Activated CD4-positive, alpha-beta memory T cell treated with anti-CD3 and anti-CD28 coated beads for 36 hours (primary cell): ENCODE data around the gene TSPAN5. TPM values are rescaled to one million over a fixed set of nuclear protein-coding genes. Genes with fewer than 3 reads are reported as not detected.

Experiments
- CTCF ChIA-PET: fragments of 350-600 bp; sonication (Branson Sonifier 250); formaldehyde crosslinking; loops from one replicate; lab custom pipeline; 2021; ENCODE audit warnings: antibody characterized with exemption, inconsistent platforms; lab: Charles Lee
- POLR2A ChIA-PET: fragments of 350-600 bp; sonication (Branson Sonifier 250); formaldehyde crosslinking; loops from one replicate; lab custom pipeline; 2021; ENCODE audit warnings: antibody characterized with exemption; lab: Charles Lee
- DNase-seq: peaks from one replicate; pipeline ENCODE4 v3.0.0-alpha.2; 2020
- H3K27ac Mint-ChIP-seq: one replicate; pipeline ENCODE4 v1.8.0; 2021; ENCODE audit warnings: mixed read lengths
- H3K27me3 Mint-ChIP-seq: one replicate; pipeline ENCODE4 v1.8.0; 2021; ENCODE audit warnings: mixed read lengths
- H3K36me3 Mint-ChIP-seq: one replicate; pipeline ENCODE4 v1.8.0; 2021; ENCODE audit warnings: mixed read lengths
- H3K4me1 Mint-ChIP-seq: one replicate; pipeline ENCODE4 v1.8.0; 2021; ENCODE audit warnings: low read depth, mixed read lengths
- H3K4me3 Mint-ChIP-seq: one replicate; pipeline ENCODE4 v1.8.0; 2021; ENCODE audit warnings: mild to moderate bottlenecking, mixed read lengths
- H3K9me3 Mint-ChIP-seq: one replicate; pipeline ENCODE4 v1.8.0; 2021; ENCODE audit warnings: mixed read lengths
- intact Hi-C: fragments of 100-400 bp; cut with micrococcal nuclease; formaldehyde crosslinking; loops from one replicate; pipeline ENCODE4 v1.15.1; 2023
- total RNA-seq, 2 experiments: library from RNA; stranded (reverse); gene quantifications; one replicate each; pipeline ENCODE4 v1.2.3, GENCODE V29; 2021

Gene TSPAN5
- total RNA-seq, 2 experiments from 2014 or later, result 19.2 to 20.4 TPM

DNA sequence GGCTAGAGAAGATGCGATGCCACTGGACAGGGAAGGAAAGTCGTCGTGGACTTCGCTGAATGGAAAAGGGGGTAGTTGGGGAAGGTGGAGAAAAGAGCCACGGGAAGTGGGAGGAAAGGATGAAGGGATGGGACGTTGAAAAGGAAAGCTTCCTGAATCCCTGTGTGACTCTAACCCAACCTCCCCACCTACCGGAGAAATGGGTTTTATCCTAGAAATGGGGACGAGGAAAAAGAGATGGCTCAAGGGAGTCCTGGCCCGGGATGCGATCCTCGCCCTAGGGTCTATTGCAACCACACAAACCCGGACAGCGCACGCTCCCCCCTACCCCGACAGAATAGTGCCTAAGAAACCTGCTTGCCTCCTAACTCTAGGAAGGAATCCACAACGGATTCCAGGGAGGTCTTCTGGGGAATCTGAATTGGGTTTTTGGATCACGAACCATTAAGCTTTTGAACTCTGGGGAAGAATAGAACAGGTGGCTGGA is 738 bp upstream of the TSPAN5 start:
- Mint-ChIP-seq H3K9me3 (no peaks in the 10 kb centered on the region), H3K4me3 (peak overlapping the region; percentile 81), H3K36me3 (peaks cover 4% of the 10 kb centered on the region), H3K4me1 (peaks cover 77% of the 10 kb centered on the region), H3K27ac (peak overlapping the region; percentile 64), H3K27me3 (no peaks in the 10 kb centered on the region)
- intact Hi-C loops, result loop anchor here (2.0 to 10.0 kb wide), 4 partner anchors 192 to 1286 kb away; partner anchors contain the start of genes DNAJB14, STPG2 and TRMT10A
- ChIA-PET POLR2A (interaction anchor here (0.6 to 3.6 kb wide), 8 partner anchors 20 to 398 kb away, joined by 3 to 20 read pairs (median 4); partner anchors contain the start of gene EIF4E), CTCF (interaction anchor here (1.4 to 3.3 kb wide), 4 partner anchors 11 to 397 kb away, joined by 4 to 20 read pairs (median 6); no protein-coding TSS in a partner anchor)
- no peak for DNase-seq

DNA sequence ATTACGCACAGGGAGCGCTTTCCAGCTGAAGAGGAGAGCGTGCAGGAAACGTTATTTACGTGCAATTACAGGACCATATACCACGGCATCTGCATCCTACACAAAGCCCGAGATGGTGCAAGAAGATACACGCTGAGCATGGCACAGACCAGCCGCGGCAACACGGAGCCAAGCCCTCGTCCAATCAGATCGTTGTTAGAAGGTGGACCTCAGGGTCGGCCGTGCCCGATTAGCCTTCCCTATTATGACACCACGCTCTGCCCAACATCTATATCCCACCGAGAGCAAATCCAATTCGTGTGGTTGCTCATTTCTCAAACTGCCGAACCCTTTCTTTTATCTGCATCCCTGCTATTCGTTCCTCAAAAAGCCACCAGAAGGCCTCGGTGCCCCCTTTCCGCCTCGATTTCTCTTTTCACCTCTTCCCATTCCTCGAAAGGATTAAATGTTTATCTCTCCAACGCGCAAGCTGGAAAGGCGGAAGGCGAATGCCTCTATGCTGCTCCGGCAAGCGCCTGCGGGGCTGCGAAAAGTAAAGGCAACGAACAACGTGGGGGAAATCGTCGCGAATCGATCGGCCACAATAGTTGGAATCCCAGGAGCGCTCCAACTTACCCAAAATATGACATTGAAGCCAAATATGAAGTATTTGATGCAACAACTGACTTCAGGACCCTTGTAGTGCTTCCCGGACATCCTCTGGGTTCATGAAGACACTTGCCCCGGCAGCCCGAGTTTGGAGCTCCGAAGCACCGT is 702 bp downstream of the TSPAN5 start:
- POLR2A ChIA-PET, result interaction anchor here (0.7 to 3.6 kb wide), 11 partner anchors 16 to 397 kb away, joined by 3 to 20 read pairs (median 4); partner anchors contain the start of genes EIF4E and METAP1
- peaks cover 5% of the 10 kb centered on the region for H3K36me3 Mint-ChIP-seq
- no peaks in the 10 kb centered on the region for H3K27me3 Mint-ChIP-seq
- DNase-seq, result peak; percentile 60
- intact Hi-C loops, result loop anchor here (1.0 to 10.0 kb wide), 6 partner anchors 53 to 1287 kb away; partner anchors contain the start of genes DNAJB14, STPG2 and TRMT10A
- H3K9me3 Mint-ChIP-seq, result no peaks in the 10 kb centered on the region
- peaks cover 77% of the 10 kb centered on the region for H3K4me1 Mint-ChIP-seq
- H3K4me3 Mint-ChIP-seq, result peak overlapping the region; percentile 87
- CTCF ChIA-PET, result interaction anchor here (0.6 to 3.3 kb wide), 10 partner anchors 10 to 545 kb away, joined by 3 to 20 read pairs (median 4); no protein-coding TSS in a partner anchor
- H3K27ac Mint-ChIP-seq, result peak overlapping the region; percentile 79

DNA sequence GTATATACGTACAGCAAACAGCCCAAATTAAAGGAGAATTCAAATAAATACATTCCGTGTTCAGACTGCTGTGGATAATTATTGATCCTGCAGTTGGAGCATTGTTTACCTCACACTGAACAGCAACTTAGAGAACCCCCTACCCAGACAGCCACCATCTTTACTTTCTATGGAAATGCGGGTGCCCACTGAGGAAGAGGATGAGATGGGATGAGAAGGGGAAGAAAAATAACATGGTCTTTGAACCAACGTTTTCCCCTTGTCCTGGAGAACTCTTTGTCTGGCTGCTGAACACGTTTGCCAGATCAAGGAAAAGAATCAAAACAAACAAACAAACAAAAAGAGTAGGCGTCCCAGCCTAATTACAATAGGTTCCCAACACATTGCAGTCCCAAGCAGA is 1.5 kb downstream of the TSPAN5 start:
- ChIA-PET CTCF (interaction anchor here (0.6 to 2.1 kb wide), 2 partner anchors 9 to 544 kb away, joined by 3 to 6 read pairs; no protein-coding TSS in a partner anchor), POLR2A (interaction anchor here (1.9 to 3.6 kb wide), 3 partner anchors 32 to 272 kb away, joined by 12 to 20 read pairs (median 17); partner anchors contain the start of gene EIF4E)
- Mint-ChIP-seq H3K4me3 (peak overlapping the region; percentile 87), H3K4me1 (peaks cover 74% of the 10 kb centered on the region), H3K27me3 (no peaks in the 10 kb centered on the region), H3K27ac (no peak overlapping the region), H3K36me3 (peaks cover 5% of the 10 kb centered on the region), H3K9me3 (no peaks in the 10 kb centered on the region)
- DNase-seq, result no peak
- intact Hi-C loops, result loop anchor here (5.0 to 10.0 kb wide), 3 partner anchors 515 to 1288 kb away; partner anchors contain the start of genes DNAJB14, STPG2 and TRMT10A

DNA sequence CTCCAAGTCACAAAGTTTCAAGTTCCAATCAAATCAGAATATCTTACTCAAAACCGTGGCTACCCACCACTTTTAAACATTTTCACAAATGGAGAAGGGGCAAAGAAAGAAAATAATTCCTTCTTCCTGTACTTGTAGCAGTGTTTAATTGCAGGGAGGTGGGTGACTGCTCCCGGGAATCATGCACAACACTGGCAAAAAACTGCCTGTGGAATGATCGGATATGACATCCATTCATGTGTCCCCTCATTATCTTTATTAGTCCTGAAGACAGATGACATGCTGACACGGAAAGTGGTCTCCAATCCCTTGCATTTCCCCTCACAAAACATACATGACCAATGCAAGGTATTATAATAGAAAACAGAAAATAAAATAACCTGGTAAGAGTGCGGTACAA is 2.0 kb downstream of the TSPAN5 start:
- H3K36me3 Mint-ChIP-seq, result peaks cover 5% of the 10 kb centered on the region
- ChIA-PET POLR2A (interaction anchor here (0.6 to 1.9 kb wide), 2 partner anchors 56 to 174 kb away, joined by 6 to 7 read pairs; no protein-coding TSS in a partner anchor), CTCF (interaction anchor here (1.0 kb wide), 1 partner anchor 55 kb away, joined by 3 read pairs; no protein-coding TSS in a partner anchor)
- peak overlapping the region; percentile 87 for H3K4me3 Mint-ChIP-seq
- peaks cover 70% of the 10 kb centered on the region for H3K4me1 Mint-ChIP-seq
- no peak overlapping the region for H3K27ac Mint-ChIP-seq
- intact Hi-C loops, result loop anchor here (5.0 to 10.0 kb wide), 3 partner anchors 514 to 1288 kb away; partner anchors contain the start of genes DNAJB14, STPG2 and TRMT10A
- DNase-seq, result no peak
- no peaks in the 10 kb centered on the region for H3K27me3 Mint-ChIP-seq
- H3K9me3 Mint-ChIP-seq, result no peaks in the 10 kb centered on the region

DNA sequence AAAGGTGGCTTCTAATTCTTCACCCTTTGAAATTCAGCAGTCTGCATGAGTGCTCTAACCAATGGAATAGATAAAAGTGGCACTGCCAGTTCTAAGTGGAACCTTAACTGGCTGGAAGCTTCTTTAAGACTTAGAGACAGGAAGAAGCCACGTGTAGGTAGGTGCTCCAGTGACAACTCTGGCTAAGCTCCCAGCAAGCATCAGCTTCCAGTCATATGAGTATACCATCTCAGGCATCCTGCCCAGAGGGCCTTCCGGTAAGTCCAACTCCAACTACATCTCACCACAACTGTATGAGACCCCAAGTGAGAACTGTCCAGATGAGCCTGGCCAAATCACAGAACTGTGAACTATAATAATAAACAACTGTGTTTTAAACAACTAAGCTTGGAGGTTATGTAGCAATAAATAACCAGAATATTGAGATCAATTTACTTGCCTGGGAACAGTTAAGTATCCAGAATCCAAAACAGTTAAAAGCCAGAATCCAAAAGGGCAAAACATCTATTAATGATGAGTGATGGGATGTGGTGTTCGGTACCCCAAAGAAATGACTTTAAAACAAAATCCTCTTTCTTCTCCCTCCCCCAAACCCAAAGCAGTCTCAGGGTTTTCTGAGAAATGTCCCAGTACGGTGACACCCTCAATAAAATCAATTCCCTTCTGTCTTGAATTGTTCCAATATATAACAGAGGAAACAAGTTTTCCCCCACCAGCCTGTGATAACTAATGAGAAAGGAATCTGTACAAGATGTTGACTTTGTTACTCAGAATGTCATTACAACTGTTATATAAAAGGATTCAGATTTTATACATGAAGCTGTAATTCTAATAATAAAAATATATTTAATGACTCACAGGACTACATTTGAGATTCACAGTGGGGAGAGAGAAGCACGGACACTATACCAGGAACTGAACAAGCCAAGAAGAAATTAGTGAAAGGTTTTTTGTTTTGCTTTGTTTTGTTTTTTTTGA is 4.2 kb downstream of the TSPAN5 start:
- POLR2A ChIA-PET, result no interaction called here

DNA sequence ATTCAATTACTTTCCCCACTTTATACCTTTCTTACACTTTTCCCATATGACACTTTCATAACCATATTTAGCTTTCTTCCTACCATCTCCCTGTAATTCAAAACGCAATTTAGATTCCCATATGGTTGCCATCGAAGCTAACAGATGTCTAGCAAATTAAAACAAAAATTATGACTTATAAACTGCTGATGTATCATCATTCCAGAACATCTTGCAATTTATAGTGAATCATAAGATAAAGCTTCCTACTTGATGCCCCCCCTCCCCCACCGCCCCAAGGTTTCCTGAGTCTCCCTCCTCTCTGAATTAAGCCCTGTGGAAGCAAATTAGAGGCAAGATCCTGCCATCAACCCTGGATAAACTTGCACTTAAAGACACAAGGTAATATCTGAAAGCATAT is 5.4 kb downstream of the TSPAN5 start:
- intact Hi-C loops, result loop anchor here (10.0 kb wide), 1 partner anchor 1292 kb away; the partner anchor contains the start of gene DNAJB14
- H3K9me3 Mint-ChIP-seq, result no peaks in the 10 kb centered on the region
- no peak overlapping the region for H3K4me3 Mint-ChIP-seq
- no peak for DNase-seq
- H3K27me3 Mint-ChIP-seq, result no peaks in the 10 kb centered on the region
- no peak overlapping the region for H3K27ac Mint-ChIP-seq
- peaks cover 5% of the 10 kb centered on the region for H3K36me3 Mint-ChIP-seq
- POLR2A ChIA-PET, result no interaction called here
- peaks cover 62% of the 10 kb centered on the region for H3K4me1 Mint-ChIP-seq
- CTCF ChIA-PET, result no interaction called here

More for the DNA sequence above, 4.2 kb downstream of the TSPAN5 start:
- H3K36me3 Mint-ChIP-seq, result peaks cover 5% of the 10 kb centered on the region
- CTCF ChIA-PET, result interaction anchor here (1.6 kb wide), 1 partner anchor 402 kb away, joined by 4 read pairs; no protein-coding TSS in a partner anchor
- no peaks in the 10 kb centered on the region for H3K27me3 Mint-ChIP-seq
- H3K9me3 Mint-ChIP-seq, result no peaks in the 10 kb centered on the region
- no peak overlapping the region for H3K27ac Mint-ChIP-seq
- peaks cover 58% of the 10 kb centered on the region for H3K4me1 Mint-ChIP-seq
- DNase-seq, result no peak
- no peak overlapping the region for H3K4me3 Mint-ChIP-seq
- intact Hi-C loops, result loop anchor here (10.0 kb wide), 1 partner anchor 1291 kb away; the partner anchor contains the start of gene DNAJB14

DNA sequence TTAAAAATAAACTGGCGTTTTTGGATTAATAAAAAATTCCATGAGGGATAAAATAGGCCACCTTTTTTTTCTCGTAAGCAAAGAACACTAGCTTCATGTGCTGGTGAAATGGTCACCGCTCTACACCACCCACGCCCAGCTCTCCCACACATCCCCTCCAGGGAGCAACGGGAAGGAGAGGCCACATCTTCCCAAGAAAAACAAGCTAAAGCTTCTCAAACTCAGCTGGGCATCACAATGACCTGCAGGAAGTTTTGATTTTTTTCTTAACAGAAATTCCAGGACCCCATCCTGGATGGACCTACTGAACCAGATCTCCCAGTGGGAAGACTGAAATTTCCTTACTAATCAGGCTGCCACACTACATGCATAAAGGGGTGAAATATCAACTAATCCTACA is 9.8 kb downstream of the TSPAN5 start:
- CTCF ChIA-PET, result interaction anchor here (1.9 kb wide), 1 partner anchor 9 kb away, joined by 6 read pairs; the partner anchor contains the start of gene TSPAN5
- no peak overlapping the region for H3K4me3 Mint-ChIP-seq
- peaks cover 59% of the 10 kb centered on the region for H3K4me1 Mint-ChIP-seq

DNA sequence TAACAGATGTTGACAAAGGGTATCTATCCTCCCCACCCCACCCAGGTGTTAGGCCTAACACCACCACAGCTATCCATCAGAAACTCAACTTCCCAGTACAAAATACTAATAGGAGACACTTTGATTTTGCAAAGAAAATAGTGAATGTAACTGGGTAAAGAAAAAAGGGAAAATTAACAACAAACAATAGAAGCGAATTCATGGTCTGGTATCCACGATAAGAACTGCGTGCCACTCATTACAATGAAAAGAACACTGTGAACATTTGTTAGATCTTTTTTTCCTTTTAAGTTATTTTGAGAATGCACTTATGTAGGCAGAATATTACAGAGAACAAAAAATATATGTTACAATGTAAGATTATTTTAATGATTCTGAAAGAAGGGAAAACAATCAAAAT is 12.0 kb downstream of the TSPAN5 start:
- H3K36me3 Mint-ChIP-seq, result no peaks in the 10 kb centered on the region
- no peak overlapping the region for H3K27ac Mint-ChIP-seq
- H3K27me3 Mint-ChIP-seq, result no peaks in the 10 kb centered on the region
- intact Hi-C loops, result no loop called here
- DNase-seq, result no peak
- ChIA-PET POLR2A (no interaction called here), CTCF (interaction anchor here (1.2 to 1.5 kb wide), 2 partner anchors 179 to 410 kb away, joined by 4 read pairs; no protein-coding TSS in a partner anchor)
- H3K9me3 Mint-ChIP-seq, result no peaks in the 10 kb centered on the region
- peaks cover 63% of the 10 kb centered on the region for H3K4me1 Mint-ChIP-seq
- H3K4me3 Mint-ChIP-seq, result no peak overlapping the region

More for the DNA sequence above, 9.8 kb downstream of the TSPAN5 start:
- intact Hi-C loops, result no loop called here
- Mint-ChIP-seq H3K36me3 (no peaks in the 10 kb centered on the region), H3K27me3 (no peaks in the 10 kb centered on the region), H3K27ac (no peak overlapping the region), H3K9me3 (no peaks in the 10 kb centered on the region)
- no peak for DNase-seq
- POLR2A ChIA-PET, result no interaction called here

DNA sequence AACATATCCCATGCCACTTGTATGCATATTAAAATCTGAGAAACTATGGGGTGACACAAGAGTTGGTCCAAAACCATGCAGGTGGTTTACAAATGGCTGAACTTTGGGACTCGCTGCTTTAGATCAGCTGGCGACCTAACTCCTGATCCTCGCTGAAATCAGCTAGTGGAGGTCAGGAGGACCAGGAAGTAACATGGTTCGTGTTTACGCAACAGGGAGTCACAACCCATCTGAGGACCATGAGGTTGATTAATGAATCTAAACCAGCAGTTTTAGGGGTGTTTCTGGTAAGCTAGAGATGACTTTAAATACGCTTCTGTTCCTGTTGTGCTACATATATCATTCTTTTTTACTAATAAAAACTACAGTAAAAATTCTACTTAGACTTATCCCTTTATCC is 12.9 kb downstream of the TSPAN5 start:
- no peak overlapping the region for H3K4me3 Mint-ChIP-seq
- CTCF ChIA-PET, result interaction anchor here (1.2 kb wide), 1 partner anchor 178 kb away, joined by 4 read pairs; no protein-coding TSS in a partner anchor
- no peaks in the 10 kb centered on the region for H3K27me3 Mint-ChIP-seq
- intact Hi-C loops, result no loop called here
- POLR2A ChIA-PET, result interaction anchor here (1.0 kb wide), 1 partner anchor 86 kb away, joined by 4 read pairs; no protein-coding TSS in a partner anchor
- no peak overlapping the region for H3K27ac Mint-ChIP-seq
- no peaks in the 10 kb centered on the region for H3K9me3 Mint-ChIP-seq
- H3K4me1 Mint-ChIP-seq, result peaks cover 66% of the 10 kb centered on the region
- H3K36me3 Mint-ChIP-seq, result no peaks in the 10 kb centered on the region
- DNase-seq, result no peak

DNA sequence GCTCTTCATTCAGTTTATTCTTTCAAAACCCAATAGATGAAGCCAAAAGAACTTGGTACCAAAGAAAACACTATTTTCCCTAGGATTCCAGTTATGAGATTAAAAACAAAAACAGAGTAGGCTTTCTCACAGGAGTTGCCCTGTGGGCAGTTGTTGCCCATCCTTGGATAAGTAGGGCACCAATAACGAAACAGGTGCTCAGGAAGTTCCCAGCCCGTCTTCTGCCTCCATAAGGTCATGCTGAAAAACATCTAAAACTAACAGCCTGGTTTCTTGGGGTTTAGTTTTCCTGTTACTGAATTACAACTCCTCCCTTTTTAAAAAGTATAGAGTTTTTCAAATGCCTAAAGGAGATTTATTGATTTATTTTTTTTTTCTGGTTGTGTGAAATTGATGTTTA is 14.7 kb downstream of the TSPAN5 start:
- DNase-seq, result no peak
- H3K4me3 Mint-ChIP-seq, result peak overlapping the region; percentile 18
- ChIA-PET POLR2A (no interaction called here), CTCF (no interaction called here)
- H3K27me3 Mint-ChIP-seq, result no peaks in the 10 kb centered on the region
- H3K4me1 Mint-ChIP-seq, result peaks cover 76% of the 10 kb centered on the region
- intact Hi-C loops, result loop anchor here (1.0 kb wide), 4 partner anchors 12 to 286 kb away; partner anchors contain the start of gene EIF4E
- no peaks in the 10 kb centered on the region for H3K9me3 Mint-ChIP-seq
- no peaks in the 10 kb centered on the region for H3K36me3 Mint-ChIP-seq
- peak overlapping the region; percentile 57 for H3K27ac Mint-ChIP-seq
